Uterus (tissue), 2 donors: ENCODE results near the gene PAMR1.

ENCODE experiments used
- CTCF ChIP-seq, 4 experiments: fragments of 200-600 bp in 2 of 4; fragments of 450-650 bp in 2 of 4; sonication (generic) in 2 of 4; IDR thresholded peaks; one replicate each; pipeline ENCODE4 v1.5.1; 2016 to 2019; ENCODE audit warnings: antibody characterized with exemption in 4 of 4, mild to moderate bottlenecking in 2 of 4, moderate library complexity in 1 of 4
- POLR2A ChIP-seq, 2 donors: fragments of 450-650 bp; IDR thresholded peaks; one replicate each; pipeline ENCODE4 v1.6.1; 2016; ENCODE audit warnings: antibody characterized with exemption in 2 of 2, mild to moderate bottlenecking in 1 of 2, moderate library complexity in 1 of 2

GRCh38 chr11:35403765-35404387, 121.5 kb downstream of the PAMR1 start:
- TF ChIP-seq CTCF (IDR thresholded peaks at IDR 0.05) (no peak), POLR2A (IDR thresholded peaks at IDR 0.05) (no peak)
